Liver (tissue), 9 donors: ENCODE data around the gene GLIS1. TPM values are rescaled to one million over a fixed set of nuclear protein-coding genes. Genes with fewer than 3 reads are reported as not detected.

Experiments
- DNase-seq: peaks from one replicate; pipeline ENCODE4 v3.0.0-alpha.2; 2017; ENCODE audit warnings: low spot score
- H3K27ac ChIP-seq, 2 donors: one replicate each; pipeline ENCODE4 v1.7.0; 2013; ENCODE audit warnings: inconsistent platforms in 2 of 2, low read length in 2 of 2, control low read depth in 1 of 2, low read depth in 1 of 2, mild to moderate bottlenecking in 1 of 2
- H3K27me3 ChIP-seq, 4 donors: one replicate each; pipeline versions ENCODE4 v1.6.1 to v1.7.0; 2013; ENCODE audit warnings: low read length in 3 of 4, inconsistent platforms in 1 of 4, mild to moderate bottlenecking in 1 of 4, moderate library complexity in 1 of 4; ENCODE audit not compliant: control insufficient read depth in 4 of 4, insufficient read depth in 4 of 4
- H3K36me3 ChIP-seq, 4 donors: one replicate each; pipeline versions ENCODE4 v1.6.1 to v1.7.0; 2013; ENCODE audit warnings: low read length in 3 of 4, mild to moderate bottlenecking in 3 of 4, low read depth in 1 of 4, moderate library complexity in 1 of 4; ENCODE audit not compliant: control insufficient read depth in 4 of 4, insufficient read depth in 3 of 4
- H3K4me1 ChIP-seq, 4 donors: one replicate each; pipeline versions ENCODE4 v1.6.1 to v1.7.0; 2013; ENCODE audit warnings: low read length in 3 of 4, mild to moderate bottlenecking in 3 of 4, moderate library complexity in 1 of 4; ENCODE audit not compliant: control insufficient read depth in 4 of 4, insufficient read depth in 4 of 4
- H3K4me3 ChIP-seq, 3 donors: one replicate each; pipeline versions ENCODE4 v1.6.1 to v1.7.0; 2013; ENCODE audit warnings: low read length in 3 of 3, control low read depth in 1 of 3, low read depth in 1 of 3, mild to moderate bottlenecking in 1 of 3
- H3K9ac ChIP-seq, 2 donors: one replicate each; pipeline ENCODE4 v1.7.0; 2013; ENCODE audit warnings: low read length in 2 of 2, mild to moderate bottlenecking in 2 of 2, moderate library complexity in 2 of 2, control low read depth in 1 of 2, low read depth in 1 of 2
- H3K9me3 ChIP-seq, 4 donors: one replicate each; pipeline versions ENCODE4 v1.6.1 to v1.7.0; 2013; ENCODE audit warnings: low read length in 3 of 4; ENCODE audit not compliant: control insufficient read depth in 4 of 4
- FOXA1 ChIP-seq: IDR thresholded peaks from 2 replicates; pipeline ENCODE4 v1.6.1; 2016; ENCODE audit warnings: antibody characterized with exemption
- FOXA2 ChIP-seq: IDR thresholded peaks from 2 replicates; pipeline ENCODE4 v1.6.1; 2016; ENCODE audit warnings: antibody characterized with exemption
- GABPA ChIP-seq, 2 donors: IDR thresholded peaks in 1 of 2; conservative IDR thresholded peaks in 1 of 2; 2 replicates each; pipeline ENCODE4 v1.6.1; 2016; ENCODE audit warnings: antibody characterized with exemption in 2 of 2, mild to moderate bottlenecking in 1 of 2, moderate library complexity in 1 of 2
- HNF4G ChIP-seq: IDR thresholded peaks from 2 replicates; pipeline ENCODE4 v1.6.1; 2016; ENCODE audit warnings: antibody characterized with exemption
- JUND ChIP-seq, 2 donors: IDR thresholded peaks; 2 replicates each; pipeline ENCODE4 v1.6.1; 2016; ENCODE audit warnings: antibody characterized with exemption in 2 of 2
- NR2F2 ChIP-seq: IDR thresholded peaks from 2 replicates; pipeline ENCODE4 v1.6.1; 2016; ENCODE audit warnings: antibody characterized with exemption
- RAD21 ChIP-seq, 2 donors: IDR thresholded peaks; 2 replicates each; pipeline ENCODE4 v1.6.1; 2016; ENCODE audit warnings: antibody characterized with exemption in 2 of 2, mild to moderate bottlenecking in 2 of 2
- RXRA ChIP-seq, 2 donors: IDR thresholded peaks; 2 replicates each; pipeline ENCODE4 v1.6.1; 2017 to 2018; ENCODE audit warnings: antibody characterized with exemption in 2 of 2, mild to moderate bottlenecking in 1 of 2
- SP1 ChIP-seq: IDR thresholded peaks from 2 replicates; pipeline ENCODE4 v1.6.1; 2018; ENCODE audit warnings: antibody characterized with exemption, mild to moderate bottlenecking
- TAF1 ChIP-seq: conservative IDR thresholded peaks from 2 replicates; pipeline ENCODE4 v1.6.1; 2016; ENCODE audit warnings: antibody characterized with exemption, mild to moderate bottlenecking
- WGBS: extraction: QIAGEN DNeasy Blood & Tissue Kit; methylation state at CpG from one replicate; pipeline ENCODE4 v1.1.7; 2013; 5-methylcytosine and 5-hydroxymethylcytosine counted together
- polyA plus RNA-seq, 2 donors: library from polyadenylated mRNA; stranded (reverse) in 1 of 2; unstranded in 1 of 2; fragments of 200-250 nt in 1 of 2; fragments of >200 nt in 1 of 2; fragmentation: Nextera tagmentation in 1 of 2; extraction: Ambion mirVana in 1 of 2; gene quantifications; one replicate each; pipeline versions ENCODE4 v1.2.1 to v1.2.3, GENCODE V29; 2013 to 2015
- total RNA-seq, 2 donors: library from RNA; depleted of rRNA; stranded (reverse); fragments of >200 nt; gene quantifications; one replicate each; pipeline ENCODE4 v1.2.3, GENCODE V29; 2014
- TF ChIP-seq, protein P1 (sequence below): IDR thresholded peaks from 2 replicates; pipeline ENCODE4 v1.6.1; 2016; ENCODE audit warnings: antibody characterized with exemption
- TF ChIP-seq, protein P2 (sequence below): fragments of 150-350 bp; IDR thresholded peaks from 2 replicates; pipeline ENCODE4 v1.5.1; 2017; ENCODE audit warnings: improper control_type of control experiment, low read depth, low read length; ENCODE audit not compliant: missing input control
- TF ChIP-seq, protein P3 (sequence below): IDR thresholded peaks from 2 replicates; pipeline ENCODE4 v1.6.1; 2016; ENCODE audit warnings: antibody characterized with exemption
- TF ChIP-seq, protein P4 (sequence below): IDR thresholded peaks from 2 replicates; pipeline ENCODE4 v1.6.1; 2016; ENCODE audit warnings: antibody characterized with exemption, mild to moderate bottlenecking
- donor health status: healthy.
- donor health status: healthy.
- donor health status: healthy.
- donor health status: healthy.
- donor health status: healthy.

The GLIS1 gene
- total and polyA plus RNA-seq, 4 donors = under 0.01 to 0.05 TPM; not detected in 2

DNA sequence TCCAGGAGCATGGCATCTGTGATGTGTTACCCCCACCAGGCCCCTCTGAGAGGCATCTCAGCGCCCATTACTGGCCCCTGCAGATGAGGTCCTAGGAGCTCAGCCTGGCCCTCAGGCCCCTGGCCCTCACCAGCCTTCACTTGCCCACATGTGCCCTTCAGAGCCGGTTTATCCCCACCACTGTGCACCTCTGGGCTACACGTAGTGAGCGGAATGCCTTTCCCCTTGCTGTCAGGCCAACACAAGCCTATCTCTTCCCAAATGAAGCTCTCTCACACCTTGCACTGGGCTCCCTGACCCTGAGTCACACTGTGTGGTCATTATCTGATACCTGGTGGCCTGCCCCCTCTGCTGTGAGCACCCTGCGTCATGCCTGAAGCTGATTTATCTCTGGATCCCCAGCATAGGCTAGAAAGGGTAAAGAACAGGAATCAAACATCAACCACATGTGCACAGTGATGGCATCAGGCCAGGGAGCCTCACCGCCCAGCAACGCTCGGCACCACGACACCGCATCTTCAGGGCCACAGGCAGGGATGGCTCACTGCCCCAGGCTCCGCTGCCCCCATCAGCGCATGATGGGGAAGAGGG is 49.1 kb downstream of the GLIS1 start (continued):
- TF ChIP-seq, protein P1, sequence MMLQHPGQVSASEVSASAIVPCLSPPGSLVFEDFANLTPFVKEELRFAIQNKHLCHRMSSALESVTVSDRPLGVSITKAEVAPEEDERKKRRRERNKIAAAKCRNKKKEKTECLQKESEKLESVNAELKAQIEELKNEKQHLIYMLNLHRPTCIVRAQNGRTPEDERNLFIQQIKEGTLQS = no peak
- TF ChIP-seq TAF1 (no peak), JUND (IDR thresholded peaks at IDR 0.05) (no peak), SP1 (no peak), FOXA2 (no peak), GABPA (IDR thresholded peaks at IDR 0.05 in 1 of 2, conservative IDR thresholded peaks at IDR 0.05 in 1 of 2) (no peak), RAD21 (IDR thresholded peaks at IDR 0.05) (no peak), HNF4G (no peak), RXRA (IDR thresholded peaks at IDR 0.05) (no peak)
- TF ChIP-seq, protein P2, sequence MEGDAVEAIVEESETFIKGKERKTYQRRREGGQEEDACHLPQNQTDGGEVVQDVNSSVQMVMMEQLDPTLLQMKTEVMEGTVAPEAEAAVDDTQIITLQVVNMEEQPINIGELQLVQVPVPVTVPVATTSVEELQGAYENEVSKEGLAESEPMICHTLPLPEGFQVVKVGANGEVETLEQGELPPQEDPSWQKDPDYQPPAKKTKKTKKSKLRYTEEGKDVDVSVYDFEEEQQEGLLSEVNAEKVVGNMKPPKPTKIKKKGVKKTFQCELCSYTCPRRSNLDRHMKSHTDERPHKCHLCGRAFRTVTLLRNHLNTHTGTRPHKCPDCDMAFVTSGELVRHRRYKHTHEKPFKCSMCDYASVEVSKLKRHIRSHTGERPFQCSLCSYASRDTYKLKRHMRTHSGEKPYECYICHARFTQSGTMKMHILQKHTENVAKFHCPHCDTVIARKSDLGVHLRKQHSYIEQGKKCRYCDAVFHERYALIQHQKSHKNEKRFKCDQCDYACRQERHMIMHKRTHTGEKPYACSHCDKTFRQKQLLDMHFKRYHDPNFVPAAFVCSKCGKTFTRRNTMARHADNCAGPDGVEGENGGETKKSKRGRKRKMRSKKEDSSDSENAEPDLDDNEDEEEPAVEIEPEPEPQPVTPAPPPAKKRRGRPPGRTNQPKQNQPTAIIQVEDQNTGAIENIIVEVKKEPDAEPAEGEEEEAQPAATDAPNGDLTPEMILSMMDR = no peak
- TF ChIP-seq, protein P3, sequence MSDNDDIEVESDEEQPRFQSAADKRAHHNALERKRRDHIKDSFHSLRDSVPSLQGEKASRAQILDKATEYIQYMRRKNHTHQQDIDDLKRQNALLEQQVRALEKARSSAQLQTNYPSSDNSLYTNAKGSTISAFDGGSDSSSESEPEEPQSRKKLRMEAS = no peak

DNA sequence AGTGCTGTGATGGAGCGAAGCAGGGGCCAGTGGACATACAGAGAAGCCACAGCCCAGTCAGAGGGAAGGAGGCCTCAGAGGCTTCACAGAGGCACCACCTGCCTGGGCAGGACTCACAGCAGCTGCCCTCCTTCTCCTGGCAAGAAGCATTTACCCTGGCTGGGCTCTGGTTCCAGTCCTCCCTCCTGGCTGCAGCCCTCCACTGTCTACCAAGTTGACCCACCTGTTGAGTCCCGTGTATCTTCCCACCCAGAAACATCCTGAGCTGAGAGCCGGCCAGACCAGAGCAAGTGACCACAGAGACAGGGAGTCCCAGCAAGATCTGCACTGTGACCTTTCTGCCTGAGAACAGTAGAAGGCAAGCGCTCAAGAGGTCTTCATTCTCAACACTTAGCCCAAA is 49.7 kb downstream of the GLIS1 start:
- Histone ChIP-seq H3K4me1 (peaks cover 0 to 2% (median 1%) of the 10 kb centered on the region in 4 donors), H3K9ac (no peak overlapping the region), H3K27me3 (peaks cover 0 to 10% (median 0%) of the 10 kb centered on the region in 4 donors), H3K9me3 (no peaks in the 10 kb centered on the region), H3K36me3 (no peaks in the 10 kb centered on the region), H3K4me3 (no peak overlapping the region), H3K27ac (no peak overlapping the region)
- DNase-seq = no peak
- TF ChIP-seq, protein P4, sequence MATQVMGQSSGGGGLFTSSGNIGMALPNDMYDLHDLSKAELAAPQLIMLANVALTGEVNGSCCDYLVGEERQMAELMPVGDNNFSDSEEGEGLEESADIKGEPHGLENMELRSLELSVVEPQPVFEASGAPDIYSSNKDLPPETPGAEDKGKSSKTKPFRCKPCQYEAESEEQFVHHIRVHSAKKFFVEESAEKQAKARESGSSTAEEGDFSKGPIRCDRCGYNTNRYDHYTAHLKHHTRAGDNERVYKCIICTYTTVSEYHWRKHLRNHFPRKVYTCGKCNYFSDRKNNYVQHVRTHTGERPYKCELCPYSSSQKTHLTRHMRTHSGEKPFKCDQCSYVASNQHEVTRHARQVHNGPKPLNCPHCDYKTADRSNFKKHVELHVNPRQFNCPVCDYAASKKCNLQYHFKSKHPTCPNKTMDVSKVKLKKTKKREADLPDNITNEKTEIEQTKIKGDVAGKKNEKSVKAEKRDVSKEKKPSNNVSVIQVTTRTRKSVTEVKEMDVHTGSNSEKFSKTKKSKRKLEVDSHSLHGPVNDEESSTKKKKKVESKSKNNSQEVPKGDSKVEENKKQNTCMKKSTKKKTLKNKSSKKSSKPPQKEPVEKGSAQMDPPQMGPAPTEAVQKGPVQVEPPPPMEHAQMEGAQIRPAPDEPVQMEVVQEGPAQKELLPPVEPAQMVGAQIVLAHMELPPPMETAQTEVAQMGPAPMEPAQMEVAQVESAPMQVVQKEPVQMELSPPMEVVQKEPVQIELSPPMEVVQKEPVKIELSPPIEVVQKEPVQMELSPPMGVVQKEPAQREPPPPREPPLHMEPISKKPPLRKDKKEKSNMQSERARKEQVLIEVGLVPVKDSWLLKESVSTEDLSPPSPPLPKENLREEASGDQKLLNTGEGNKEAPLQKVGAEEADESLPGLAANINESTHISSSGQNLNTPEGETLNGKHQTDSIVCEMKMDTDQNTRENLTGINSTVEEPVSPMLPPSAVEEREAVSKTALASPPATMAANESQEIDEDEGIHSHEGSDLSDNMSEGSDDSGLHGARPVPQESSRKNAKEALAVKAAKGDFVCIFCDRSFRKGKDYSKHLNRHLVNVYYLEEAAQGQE = no peak
- TF ChIP-seq JUND (IDR thresholded peaks at IDR 0.05) = no peak
- no peak for TF ChIP-seq NR2F2
- 83% methylated on average over 4 of the region's 4 CpGs for WGBS

DNA sequence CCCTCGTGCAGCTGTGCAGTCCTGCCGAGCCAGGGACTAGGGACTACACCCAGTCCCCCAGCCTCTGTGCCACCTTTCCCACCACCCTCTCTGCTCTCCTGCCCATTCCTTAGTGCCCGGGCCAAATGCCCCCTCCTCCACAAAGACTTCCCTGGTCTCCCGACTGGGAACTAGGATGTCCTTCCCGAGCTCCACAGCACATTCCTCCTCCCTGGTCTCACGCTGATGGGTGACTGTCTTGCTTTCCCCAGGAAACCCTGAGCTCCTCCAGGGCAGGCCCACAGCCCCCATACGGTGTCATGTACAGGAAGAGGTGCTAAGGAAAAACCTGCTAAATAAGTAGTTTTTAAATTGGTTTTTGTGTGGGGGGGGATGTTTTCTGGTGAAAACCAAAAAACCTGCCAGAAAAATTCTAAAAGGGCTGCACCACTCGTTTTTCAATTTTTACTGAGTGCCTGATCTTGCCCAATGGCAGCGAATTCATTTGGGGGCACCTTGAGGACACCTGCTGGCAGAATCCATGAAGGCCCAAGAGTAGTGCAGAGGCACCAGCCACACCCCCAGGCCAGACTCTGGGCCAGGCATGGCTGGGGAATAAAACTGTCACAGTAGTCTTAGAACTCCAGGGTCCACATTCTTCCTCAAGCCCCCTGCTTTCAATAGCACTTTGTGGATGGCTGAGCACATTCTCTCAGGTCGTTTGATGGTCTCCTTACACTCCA is 50.4 kb downstream of the GLIS1 start:
- no peak for TF ChIP-seq FOXA1
- H3K36me3 ChIP-seq = no peaks in the 10 kb centered on the region
- DNase-seq = no peak
- 57% methylated on average over 10 of the region's 10 CpGs for WGBS
- H3K27ac ChIP-seq = no peak overlapping the region
- peaks cover 0 to 2% (median 1%) of the 10 kb centered on the region in 4 donors for H3K4me1 ChIP-seq
- H3K4me3 ChIP-seq = no peak overlapping the region
- H3K9ac ChIP-seq = no peak overlapping the region
- peaks cover 0 to 10% (median 0%) of the 10 kb centered on the region in 4 donors for H3K27me3 ChIP-seq
- H3K9me3 ChIP-seq = no peaks in the 10 kb centered on the region
